Measurements from ENCODE around the gene FAM120A.

The FAM120A gene

DNA sequence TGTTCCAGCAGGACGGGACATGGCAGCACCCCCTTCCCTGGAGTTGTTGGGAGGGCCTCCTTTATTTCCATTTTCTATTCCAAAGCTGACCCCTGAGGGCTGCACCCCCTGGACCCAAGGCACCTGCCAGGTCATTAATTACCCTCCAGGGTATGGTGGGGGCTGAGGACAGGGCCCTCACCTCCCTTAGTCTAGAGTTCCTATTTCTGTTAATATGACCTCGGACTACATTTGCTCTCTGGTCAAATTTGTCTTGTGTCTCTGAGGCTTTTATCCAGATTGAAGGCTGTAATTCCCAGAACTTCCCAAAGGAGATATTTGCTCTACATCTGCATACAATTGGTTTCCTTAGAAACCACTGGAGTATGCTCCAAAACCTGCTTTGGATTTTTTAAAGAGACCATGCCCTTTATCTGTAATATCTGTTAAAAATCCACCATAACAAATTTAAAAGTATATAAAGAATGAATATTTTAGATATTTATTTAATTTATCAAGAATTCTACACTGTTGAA is 141.7 kb downstream of the FAM120A start:
- H3K4me1 ChIP-seq (ENCODE audit: insufficient read depth, low read length): peaks cover 10% of the 10 kb centered on the region
- no peak overlapping the region for H3K4me3 ChIP-seq (ENCODE audit: low read length)
- no peak overlapping the region for H3K9ac ChIP-seq (ENCODE audit: low read depth, low read length)
- H3K9me3 ChIP-seq (ENCODE audit: insufficient read depth, low read depth, low read length): no peaks in the 10 kb centered on the region
- H3K36me3 ChIP-seq (ENCODE audit: insufficient read depth, low read depth, low read length): no peaks in the 10 kb centered on the region
- H3K27ac ChIP-seq (ENCODE audit: low read length): no peak overlapping the region
- no peaks in the 10 kb centered on the region for H3K27me3 ChIP-seq (ENCODE audit: insufficient read depth, low read length)

GRCh38 chr9:93594041-93594756 is 142.7 kb downstream of the FAM120A start:
- Histone ChIP-seq H3K9ac (ENCODE audit: low read depth, low read length) (no peak overlapping the region), H3K27me3 (ENCODE audit: insufficient read depth, low read length) (no peaks in the 10 kb centered on the region), H3K4me3 (ENCODE audit: low read length) (no peak overlapping the region), H3K4me1 (ENCODE audit: insufficient read depth, low read length) (peaks cover 14% of the 10 kb centered on the region), H3K36me3 (ENCODE audit: insufficient read depth, low read depth, low read length) (no peaks in the 10 kb centered on the region), H3K27ac (ENCODE audit: low read length) (no peak overlapping the region), H3K9me3 (ENCODE audit: insufficient read depth, low read depth, low read length) (no peaks in the 10 kb centered on the region)

GRCh38 chr9:93595461-93595860 is 144.0 kb downstream of the FAM120A start:
- Histone ChIP-seq H3K27ac (ENCODE audit: low read length) (no peak overlapping the region), H3K4me1 (ENCODE audit: insufficient read depth, low read length) (peaks cover 22% of the 10 kb centered on the region), H3K36me3 (ENCODE audit: insufficient read depth, low read depth, low read length) (no peaks in the 10 kb centered on the region), H3K9ac (ENCODE audit: low read depth, low read length) (no peak overlapping the region), H3K4me3 (ENCODE audit: low read length) (no peak overlapping the region), H3K27me3 (ENCODE audit: insufficient read depth, low read length) (no peaks in the 10 kb centered on the region), H3K9me3 (ENCODE audit: insufficient read depth, low read depth, low read length) (no peaks in the 10 kb centered on the region)

DNA sequence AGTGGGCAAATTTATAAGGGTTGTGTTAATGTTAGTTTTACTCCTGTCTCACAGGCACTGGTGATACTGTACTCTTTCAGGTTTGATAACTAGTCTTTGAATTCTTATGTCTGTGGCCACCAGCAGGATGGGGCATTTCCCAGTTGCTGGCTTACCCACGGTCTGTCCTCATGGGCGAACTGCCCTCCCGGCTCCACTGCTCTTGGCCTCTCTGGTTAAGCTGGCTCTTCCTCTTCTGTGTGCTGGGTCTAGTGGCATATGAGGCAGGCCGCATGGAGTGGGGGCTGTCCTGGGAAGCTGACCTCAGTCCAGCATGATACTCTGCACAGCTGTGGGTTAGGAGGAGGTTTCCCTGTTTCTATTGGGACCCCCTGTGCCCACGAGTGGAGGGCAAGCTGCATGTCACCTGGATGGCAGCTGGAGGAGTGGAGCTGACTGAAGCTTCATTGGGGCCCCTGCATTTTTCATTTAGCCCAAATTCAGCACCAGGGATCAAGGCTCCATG is 144.4 kb downstream of the FAM120A start:
- Histone ChIP-seq H3K27me3 (ENCODE audit: insufficient read depth, low read length) (no peaks in the 10 kb centered on the region), H3K4me3 (ENCODE audit: low read length) (no peak overlapping the region), H3K27ac (ENCODE audit: low read length) (no peak overlapping the region), H3K9ac (ENCODE audit: low read depth, low read length) (no peak overlapping the region), H3K36me3 (ENCODE audit: insufficient read depth, low read depth, low read length) (no peaks in the 10 kb centered on the region), H3K9me3 (ENCODE audit: insufficient read depth, low read depth, low read length) (no peaks in the 10 kb centered on the region), H3K4me1 (ENCODE audit: insufficient read depth, low read length) (peaks cover 27% of the 10 kb centered on the region)

DNA sequence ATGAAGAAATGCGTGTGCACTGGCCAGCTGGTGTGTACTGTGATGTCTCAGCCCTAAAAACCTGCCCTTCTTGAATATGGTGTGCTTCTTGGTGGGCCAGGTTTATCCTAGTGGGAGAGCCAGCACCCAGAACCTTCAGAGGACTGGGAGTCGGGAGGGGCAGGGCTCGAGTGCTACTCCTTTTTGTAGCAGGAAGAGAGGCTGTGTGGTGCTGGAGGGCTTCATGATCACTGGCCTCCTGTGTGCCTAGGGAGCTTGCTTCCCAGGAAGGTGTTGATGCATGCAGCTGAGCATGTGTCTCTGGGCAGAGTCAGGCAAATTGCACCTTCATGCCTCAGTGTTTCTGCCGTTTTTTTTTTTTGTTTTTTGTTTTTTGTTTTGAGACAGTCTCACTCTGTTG is 144.9 kb downstream of the FAM120A start:
- Histone ChIP-seq H3K27ac (ENCODE audit: low read length) (no peak overlapping the region), H3K27me3 (ENCODE audit: insufficient read depth, low read length) (no peaks in the 10 kb centered on the region), H3K36me3 (ENCODE audit: insufficient read depth, low read depth, low read length) (no peaks in the 10 kb centered on the region), H3K4me3 (ENCODE audit: low read length) (no peak overlapping the region), H3K9me3 (ENCODE audit: insufficient read depth, low read depth, low read length) (no peaks in the 10 kb centered on the region), H3K9ac (ENCODE audit: low read depth, low read length) (no peak overlapping the region), H3K4me1 (ENCODE audit: insufficient read depth, low read length) (peaks cover 31% of the 10 kb centered on the region)

GRCh38 chr9:93597142-93597706 is 145.7 kb downstream of the FAM120A start:
- Histone ChIP-seq H3K9me3 (ENCODE audit: insufficient read depth, low read depth, low read length) (no peaks in the 10 kb centered on the region), H3K27me3 (ENCODE audit: insufficient read depth, low read length) (no peaks in the 10 kb centered on the region), H3K36me3 (ENCODE audit: insufficient read depth, low read depth, low read length) (no peaks in the 10 kb centered on the region), H3K27ac (ENCODE audit: low read length) (no peak overlapping the region), H3K4me3 (ENCODE audit: low read length) (no peak overlapping the region), H3K4me1 (ENCODE audit: insufficient read depth, low read length) (peaks cover 38% of the 10 kb centered on the region), H3K9ac (ENCODE audit: low read depth, low read length) (no peak overlapping the region)

- H3K9ac ChIP-seq (ENCODE audit: low read depth, low read length): no peak overlapping the region
- no peak overlapping the region for H3K27ac ChIP-seq (ENCODE audit: low read length)
- peaks cover 38% of the 10 kb centered on the region for H3K4me1 ChIP-seq (ENCODE audit: insufficient read depth, low read length)
- no peaks in the 10 kb centered on the region for H3K9me3 ChIP-seq (ENCODE audit: insufficient read depth, low read depth, low read length)
- no peak overlapping the region for H3K4me3 ChIP-seq (ENCODE audit: low read length)
- H3K36me3 ChIP-seq (ENCODE audit: insufficient read depth, low read depth, low read length): no peaks in the 10 kb centered on the region
- H3K27me3 ChIP-seq (ENCODE audit: insufficient read depth, low read length): no peaks in the 10 kb centered on the region
These were observed 146.6 kb downstream of the FAM120A start for GRCh38 chr9:93597871-93598646.

DNA sequence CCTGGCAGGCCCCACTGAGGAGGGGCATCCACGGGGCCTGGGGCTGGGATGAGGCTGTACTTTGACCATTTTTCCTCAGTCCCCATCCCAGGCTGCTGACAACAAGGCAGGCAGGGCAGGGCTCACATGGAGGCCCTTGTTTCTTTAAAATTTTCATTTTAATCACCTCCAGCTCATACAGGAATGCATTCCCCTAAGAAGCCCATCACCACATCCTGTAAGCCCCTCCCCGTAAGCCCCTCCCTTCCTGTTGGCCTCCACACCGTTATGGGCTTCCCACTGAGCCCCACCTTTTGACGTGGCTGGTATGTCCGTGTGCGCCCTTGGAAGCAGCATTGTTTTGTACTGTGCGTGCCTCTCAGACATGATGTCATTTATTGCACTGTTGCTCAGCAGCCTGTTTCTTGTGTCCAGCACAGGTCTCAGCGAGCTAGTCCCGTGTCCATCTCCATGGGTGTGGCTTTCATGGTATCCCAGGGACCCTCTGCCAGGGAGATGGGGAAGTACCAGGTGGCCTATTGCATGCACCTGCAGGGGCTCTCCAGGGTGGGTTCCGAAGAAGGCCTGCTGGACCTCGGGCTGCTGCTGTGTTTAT is 147.3 kb downstream of the FAM120A start:
- 0 out of 2 replicates have a peak overlapping the region, but pooled peaks have one; percentile 11 for H3K9ac ChIP-seq (ENCODE audit: low read depth, low read length)
- H3K27me3 ChIP-seq (ENCODE audit: insufficient read depth, low read length): no peaks in the 10 kb centered on the region
- no peaks in the 10 kb centered on the region for H3K9me3 ChIP-seq (ENCODE audit: insufficient read depth, low read depth, low read length)
- no peaks in the 10 kb centered on the region for H3K36me3 ChIP-seq (ENCODE audit: insufficient read depth, low read depth, low read length)
- H3K4me1 ChIP-seq (ENCODE audit: insufficient read depth, low read length): peaks cover 38% of the 10 kb centered on the region
- H3K27ac ChIP-seq (ENCODE audit: low read length): no peak overlapping the region
- H3K4me3 ChIP-seq (ENCODE audit: low read length): no peak overlapping the region

GRCh38 chr9:93599571-93600403 is 148.3 kb downstream of the FAM120A start:
- Histone ChIP-seq H3K27ac (ENCODE audit: low read length) (peak overlapping the region; percentile 11), H3K4me3 (ENCODE audit: low read length) (no peak overlapping the region), H3K27me3 (ENCODE audit: insufficient read depth, low read length) (no peaks in the 10 kb centered on the region), H3K36me3 (ENCODE audit: insufficient read depth, low read depth, low read length) (no peaks in the 10 kb centered on the region), H3K9ac (ENCODE audit: low read depth, low read length) (peak overlapping the region; percentile 19; the same call in 1 of the 2 replicates), H3K9me3 (ENCODE audit: insufficient read depth, low read depth, low read length) (no peaks in the 10 kb centered on the region), H3K4me1 (ENCODE audit: insufficient read depth, low read length) (peaks cover 36% of the 10 kb centered on the region)

GRCh38 chr9:93600504-93600903 is 149.0 kb downstream of the FAM120A start:
- peak overlapping the region; percentile 11 for H3K27ac ChIP-seq (ENCODE audit: low read length)

GRCh38 chr9:93601063-93601462 is 149.6 kb downstream of the FAM120A start:
- Histone ChIP-seq H3K9me3 (ENCODE audit: insufficient read depth, low read depth, low read length) (no peaks in the 10 kb centered on the region), H3K9ac (ENCODE audit: low read depth, low read length) (no peak overlapping the region), H3K4me3 (ENCODE audit: low read length) (no peak overlapping the region), H3K27ac (ENCODE audit: low read length) (no peak overlapping the region), H3K36me3 (ENCODE audit: insufficient read depth, low read depth, low read length) (no peaks in the 10 kb centered on the region), H3K4me1 (ENCODE audit: insufficient read depth, low read length) (peaks cover 36% of the 10 kb centered on the region), H3K27me3 (ENCODE audit: insufficient read depth, low read length) (no peaks in the 10 kb centered on the region)

More at GRCh38 chr9:93600504-93600903, 149.0 kb downstream of the FAM120A start:
- Histone ChIP-seq H3K9me3 (ENCODE audit: insufficient read depth, low read depth, low read length) (no peaks in the 10 kb centered on the region), H3K9ac (ENCODE audit: low read depth, low read length) (peak overlapping the region; percentile 19; the same call in 1 of the 2 replicates), H3K27me3 (ENCODE audit: insufficient read depth, low read length) (no peaks in the 10 kb centered on the region), H3K4me1 (ENCODE audit: insufficient read depth, low read length) (peaks cover 36% of the 10 kb centered on the region), H3K36me3 (ENCODE audit: insufficient read depth, low read depth, low read length) (no peaks in the 10 kb centered on the region), H3K4me3 (ENCODE audit: low read length) (no peak overlapping the region)
